ENCODE data around the gene RBMS2.

GRCh38 chr12:56616244-56616643 is 94.6 kb downstream of the RBMS2 start:
- no peak for TF ChIP-seq ZFP30 (CRISPR knock-in tag; IDR thresholded peaks at IDR 0.05)
- TF ChIP-seq CREB5 (CRISPR knock-in tag; IDR thresholded peaks at IDR 0.05; ENCODE audit: low read depth) = no peak
- TF ChIP-seq ZFP3 (CRISPR knock-in tag; IDR thresholded peaks at IDR 0.05) = no peak
- no peak for TF ChIP-seq TSHZ2 (CRISPR knock-in tag; IDR thresholded peaks at IDR 0.05)
- no peak for TF ChIP-seq PATZ1 (CRISPR knock-in tag; IDR thresholded peaks at IDR 0.05; ENCODE audit: borderline replicate concordance)
- no peak for TF ChIP-seq TOX (CRISPR knock-in tag; IDR thresholded peaks at IDR 0.05; ENCODE audit: borderline replicate concordance)
- no peak for TF ChIP-seq RARB (CRISPR knock-in tag; IDR thresholded peaks at IDR 0.05)
- TF ChIP-seq CSRNP3 (CRISPR knock-in tag; IDR thresholded peaks at IDR 0.05) = no peak
- no peak for TF ChIP-seq SNAI2 (CRISPR knock-in tag; IDR thresholded peaks at IDR 0.05)
